Measurements from ENCODE around the gene ZSCAN23. TPM values are rescaled to one million over a fixed set of nuclear protein-coding genes. Genes with fewer than 3 reads are reported as not detected.
A peak's percentile ranks its signal among the peaks of the same experiment; 100 is the strongest.

Gene ZSCAN23
- total and polyA plus RNA-seq, 9 of the 15 experiments (the other 6 are each of a cell fraction or from before 2014, with no cell fraction given): 0.05 to 0.29 (median 0.21) TPM; not detected in 1

- no peak for TF ChIP-seq RBM22 (IDR thresholded peaks at IDR 0.05; ENCODE audit: low read depth, low read length, poor library complexity, severe bottlenecking)
- no peak for TF ChIP-seq BRD9 (IDR thresholded peaks at IDR 0.05; ENCODE audit: low read depth, partially characterized antibody)
- TF ChIP-seq RCOR1 (IDR thresholded peaks at IDR 0.05; ENCODE audit: borderline replicate concordance in 1 of 2, low read depth in 2 of 2, low read length in 2 of 2): peak in 1 of 2 experiments; percentile 63; a peak in 1 of 4 replicates
- no peak for TF ChIP-seq ARID3B (CRISPR knock-in tag; IDR thresholded peaks at IDR 0.05; ENCODE audit: borderline replicate concordance)
- no peak for TF ChIP-seq BMI1 (IDR thresholded peaks at IDR 0.05; ENCODE audit: low read length)
- TF ChIP-seq E2F1 (CRISPR knock-in tag; IDR thresholded peaks at IDR 0.05): no peak
- TF ChIP-seq, protein P1, sequence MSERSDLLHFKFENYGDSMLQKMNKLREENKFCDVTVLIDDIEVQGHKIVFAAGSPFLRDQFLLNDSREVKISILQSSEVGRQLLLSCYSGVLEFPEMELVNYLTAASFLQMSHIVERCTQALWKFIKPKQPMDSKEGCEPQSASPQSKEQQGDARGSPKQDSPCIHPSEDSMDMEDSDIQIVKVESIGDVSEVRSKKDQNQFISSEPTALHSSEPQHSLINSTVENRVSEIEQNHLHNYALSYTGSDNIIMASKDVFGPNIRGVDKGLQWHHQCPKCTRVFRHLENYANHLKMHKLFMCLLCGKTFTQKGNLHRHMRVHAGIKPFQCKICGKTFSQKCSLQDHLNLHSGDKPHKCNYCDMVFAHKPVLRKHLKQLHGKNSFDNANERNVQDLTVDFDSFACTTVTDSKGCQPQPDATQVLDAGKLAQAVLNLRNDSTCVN (CRISPR knock-in tag; IDR thresholded peaks at IDR 0.05): no peak
- no peak for TF ChIP-seq ZNF707 (CRISPR knock-in tag; conservative IDR thresholded peaks at IDR 0.05)
- no peak for TF ChIP-seq SMAD4 (CRISPR knock-in tag; conservative IDR thresholded peaks at IDR 0.05)
- TF ChIP-seq TAL1 (IDR thresholded peaks at IDR 0.05): no peak
- no peak for TF ChIP-seq MLLT1 (IDR thresholded peaks at IDR 0.05)
- no peak for TF ChIP-seq SRSF1 (IDR thresholded peaks at IDR 0.05; ENCODE audit: low read depth, low read length)
- no peak for TF ChIP-seq PRPF4 (IDR thresholded peaks at IDR 0.05; ENCODE audit: insufficient read depth, low read depth, low read length, poor library complexity, severe bottlenecking)
- TF ChIP-seq HINFP (tag; conservative IDR thresholded peaks at IDR 0.05; ENCODE audit: low read depth): no peak
- no peak for TF ChIP-seq TAF15 (IDR thresholded peaks at IDR 0.05; ENCODE audit: low read depth, low read length)
- no peak for TF ChIP-seq SOX6 (IDR thresholded peaks at IDR 0.05)
- TF ChIP-seq, protein P2, sequence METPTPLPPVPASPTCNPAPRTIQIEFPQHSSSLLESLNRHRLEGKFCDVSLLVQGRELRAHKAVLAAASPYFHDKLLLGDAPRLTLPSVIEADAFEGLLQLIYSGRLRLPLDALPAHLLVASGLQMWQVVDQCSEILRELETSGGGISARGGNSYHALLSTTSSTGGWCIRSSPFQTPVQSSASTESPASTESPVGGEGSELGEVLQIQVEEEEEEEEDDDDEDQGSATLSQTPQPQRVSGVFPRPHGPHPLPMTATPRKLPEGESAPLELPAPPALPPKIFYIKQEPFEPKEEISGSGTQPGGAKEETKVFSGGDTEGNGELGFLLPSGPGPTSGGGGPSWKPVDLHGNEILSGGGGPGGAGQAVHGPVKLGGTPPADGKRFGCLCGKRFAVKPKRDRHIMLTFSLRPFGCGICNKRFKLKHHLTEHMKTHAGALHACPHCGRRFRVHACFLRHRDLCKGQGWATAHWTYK (CRISPR knock-in tag; IDR thresholded peaks at IDR 0.05): no peak
- no peak for TF ChIP-seq RBM34 (IDR thresholded peaks at IDR 0.05; ENCODE audit: borderline replicate concordance, insufficient read depth, low read length)
- TF ChIP-seq ZNF224 (CRISPR knock-in tag; IDR thresholded peaks at IDR 0.05): no peak
- no peak for TF ChIP-seq PHF8 (IDR thresholded peaks at IDR 0.05; ENCODE audit: borderline replicate concordance, low read length)
These were observed 10.2 kb downstream of the ZSCAN23 start (continued) for GRCh38 chr6:28433119-28433518.
